Hematopoietic multipotent progenitor cell treated with erythropoietin and hydrocortisone succinate and interleukin-3 and kit ligand, for 4 days (in vitro differentiated cells): Measurements from ENCODE around the gene SLC39A11.

Experiments
- DNase-seq: peaks from one replicate; pipeline ENCODE4 v3.0.0-alpha.2; 2015

SLC39A11 gene

GRCh38 chr17:73105431-73105830, 12.9 kb upstream of the SLC39A11 start:
- DNase-seq, result peak; percentile 54

GRCh38 chr17:73104450-73104849, 12.0 kb upstream of the SLC39A11 start:
- DNase-seq, result no peak

- DNase-seq, result peak; percentile 63
These were observed 11.3 kb upstream of the SLC39A11 start for GRCh38 chr17:73103641-73104335.

- DNase-seq, result no peak
These were observed 8.5 kb upstream of the SLC39A11 start for GRCh38 chr17:73101031-73101430.

GRCh38 chr17:73100363-73100762, 7.9 kb upstream of the SLC39A11 start:
- DNase-seq, result no peak

GRCh38 chr17:73099511-73099910, 7.0 kb upstream of the SLC39A11 start:
- DNase-seq, result peak; percentile 86

GRCh38 chr17:73098919-73099318, 6.4 kb upstream of the SLC39A11 start:
- DNase-seq, result no peak

GRCh38 chr17:73097973-73098765, 5.7 kb upstream of the SLC39A11 start:
- peak; percentile 61 for DNase-seq

- peak; percentile 66 for DNase-seq
These were observed 4.4 kb upstream of the SLC39A11 start for GRCh38 chr17:73096866-73097265.

GRCh38 chr17:73096211-73096610, 3.7 kb upstream of the SLC39A11 start:
- peak; percentile 38 for DNase-seq

- DNase-seq, result no peak
These were observed 798 bp upstream of the SLC39A11 start for GRCh38 chr17:73093286-73093685.

GRCh38 chr17:73091770-73092522, 542 bp downstream of the SLC39A11 start:
- DNase-seq, result peak; percentile 60

GRCh38 chr17:73091410-73091769, 1.1 kb downstream of the SLC39A11 start:
- peak; percentile 43 for DNase-seq

GRCh38 chr17:73090396-73091202, 1.9 kb downstream of the SLC39A11 start:
- DNase-seq, result no peak

GRCh38 chr17:73089322-73090317, 2.9 kb downstream of the SLC39A11 start:
- no peak for DNase-seq

GRCh38 chr17:73088561-73088960, 3.9 kb downstream of the SLC39A11 start:
- DNase-seq, result no peak

GRCh38 chr17:73083432-73083831, 9.1 kb downstream of the SLC39A11 start:
- DNase-seq, result no peak

GRCh38 chr17:73074566-73074965, 17.9 kb downstream of the SLC39A11 start:
- no peak for DNase-seq

- DNase-seq, result no peak
These were observed 20.1 kb downstream of the SLC39A11 start for GRCh38 chr17:73072219-73072962.
